Natural killer cell (primary cell): Measurements from ENCODE around the gene RANGAP1. TPM values are rescaled to one million over a fixed set of nuclear protein-coding genes. Genes with fewer than 3 reads are reported as not detected.

Experiments
- ATAC-seq, 3 donors: fragments of 150-1000 bp in 2 of 3; fragments of 200-7000 bp in 1 of 3; cut with Tn5 transposase; 1 replicate in 1 of 3; 2 replicates in 2 of 3; pipeline ENCODE4 v1.10.0; 2021; ENCODE audit warnings: mild to moderate bottlenecking in 2 of 3, moderate library complexity in 2 of 3
- DNase-seq, 2 donors: peaks; one replicate each; pipeline versions ENCODE4 v3.0.0 to v3.0.0-alpha.2; 2013 to 2021; ENCODE audit warnings: mixed read lengths in 1 of 2
- H3K27ac ChIP-seq: one replicate; pipeline ENCODE4 v1.5.1; 2013; ENCODE audit warnings: mild to moderate bottlenecking, low read length
- H3K27me3 ChIP-seq: one replicate; pipeline ENCODE4 v1.6.1; 2013; ENCODE audit warnings: low read length; ENCODE audit not compliant: control insufficient read depth, insufficient read depth
- H3K36me3 ChIP-seq: one replicate; pipeline ENCODE4 v1.6.1; 2013; ENCODE audit warnings: low read length; ENCODE audit not compliant: control insufficient read depth, insufficient read depth
- H3K4me1 ChIP-seq: one replicate; pipeline ENCODE4 v1.6.1; 2013; ENCODE audit warnings: low read length; ENCODE audit not compliant: control insufficient read depth, insufficient read depth
- H3K4me3 ChIP-seq: one replicate; pipeline ENCODE4 v1.5.1; 2013; ENCODE audit warnings: low read length
- H3K9me3 ChIP-seq: one replicate; pipeline ENCODE4 v1.6.1; 2013; ENCODE audit warnings: low read length; ENCODE audit not compliant: control insufficient read depth, insufficient read depth
- H3K27ac Mint-ChIP-seq, 2 donors: one replicate each; pipeline ENCODE4 v1.8.0; 2022; ENCODE audit warnings: mild to moderate bottlenecking in 2 of 2, mixed read lengths in 2 of 2, moderate library complexity in 1 of 2
- H3K27me3 Mint-ChIP-seq, 2 donors: one replicate each; pipeline ENCODE4 v1.8.0; 2022; ENCODE audit warnings: low read depth in 2 of 2, mixed read lengths in 2 of 2
- H3K36me3 Mint-ChIP-seq: one replicate; pipeline ENCODE4 v1.8.0; 2022; ENCODE audit warnings: mixed read lengths
- H3K4me1 Mint-ChIP-seq, 2 donors: one replicate each; pipeline ENCODE4 v1.8.0; 2022; ENCODE audit warnings: mixed read lengths in 2 of 2
- H3K4me3 Mint-ChIP-seq: one replicate; pipeline ENCODE4 v1.8.0; 2022; ENCODE audit warnings: mild to moderate bottlenecking, moderate library complexity, mixed read lengths
- H3K9me3 Mint-ChIP-seq, 2 donors: one replicate each; pipeline ENCODE4 v1.8.0; 2022; ENCODE audit warnings: mixed read lengths in 2 of 2
- CTCF ChIP-seq: fragments of 200-600 bp; IDR thresholded peaks from one replicate; pipeline ENCODE4 v1.8.0; 2022; ENCODE audit warnings: antibody characterized with exemption
- WGBS: methylation state at CpG from one replicate; pipeline ENCODE4 v1.1.7; 2013; ENCODE audit warnings: missing lambda C conversion rate; ENCODE audit not compliant: insufficient coverage; 5-methylcytosine and 5-hydroxymethylcytosine counted together
- intact Hi-C: fragments of 100-400 bp; cut with micrococcal nuclease; formaldehyde crosslinking; loops from one replicate; pipeline ENCODE4 v1.14.2; 2022
- total RNA-seq, 4 donors: library from RNA; stranded (reverse); fragments of 120-200 nt in 1 of 4; gene quantifications; one replicate each; pipeline versions ENCODE4 v1.2.3 to v1.2.4, GENCODE V29; 2013 to 2022

Gene RANGAP1
- total RNA-seq, 3 donors from 2014 or later (not counting 1 experiment from before 2014, with no cell fraction given), result 44.0 to 54.2 (median 54.0) TPM

GRCh38 chr22:41215409-41215808 lies 70.6 kb downstream of the RANGAP1 start:
- Histone ChIP-seq H3K27ac (no peak overlapping the region), H3K4me3 (no peak overlapping the region), H3K4me1 (peaks cover 13% of the 10 kb centered on the region), H3K9me3 (no peaks in the 10 kb centered on the region), H3K27me3 (no peaks in the 10 kb centered on the region), H3K36me3 (peaks cover 33% of the 10 kb centered on the region)
- ATAC-seq (no peak), DNase-seq (no peak)
- Mint-ChIP-seq H3K27ac (no peak overlapping the region), H3K27me3 (no peaks in the 10 kb centered on the region), H3K36me3 (no peaks in the 10 kb centered on the region), H3K9me3 (no peaks in the 10 kb centered on the region), H3K4me1 (peaks cover 10% of the 10 kb centered on the region in 2 donors), H3K4me3 (no peak overlapping the region)
- 97% methylated on average over 10 of the region's 10 CpGs for WGBS
- intact Hi-C loops, result no loop called here
- TF ChIP-seq CTCF, result no peak

- no peak for TF ChIP-seq CTCF
- H3K27ac Mint-ChIP-seq, result no peak overlapping the region
- no peak for DNase-seq
Measured at GRCh38 chr22:41206719-41207118, 79.3 kb downstream of the RANGAP1 start.

GRCh38 chr22:41204992-41205900 lies 80.7 kb downstream of the RANGAP1 start, which contains the start of gene L3MBTL2:
Gene L3MBTL2 (plus strand): TSS chr22:41205312. CDS start chr22:41205363, 51 bp downstream.
- peak within 1 kb of the TSS; percentile 88 to 92 for H3K27ac Mint-ChIP-seq
- ATAC-seq, result peak; percentile 99 to 100 (median 100)

More at GRCh38 chr22:41206719-41207118, 79.3 kb downstream of the RANGAP1 start:
- ATAC-seq, result no peak
- peaks cover 7% of the 10 kb centered on the region for H3K36me3 Mint-ChIP-seq
- Histone ChIP-seq H3K4me1 (peaks cover 17% of the 10 kb centered on the region), H3K27ac (no peak overlapping the region), H3K4me3 (no peak overlapping the region), H3K9me3 (no peaks in the 10 kb centered on the region), H3K27me3 (no peaks in the 10 kb centered on the region), H3K36me3 (peaks cover 9% of the 10 kb centered on the region)
- peaks cover 14 to 20% of the 10 kb centered on the region in 2 donors for H3K4me1 Mint-ChIP-seq
- intact Hi-C loops, result loop anchor here (10.0 kb wide), 1 partner anchor 78 kb away; the partner anchor contains the start of gene RANGAP1
- WGBS, result 87% methylated on average over 9 of the region's 9 CpGs
- H3K9me3 Mint-ChIP-seq, result no peaks in the 10 kb centered on the region
- peak overlapping the region; percentile 47 for H3K4me3 Mint-ChIP-seq
- peaks cover 0 to 6% of the 10 kb centered on the region in 2 donors for H3K27me3 Mint-ChIP-seq

More at GRCh38 chr22:41204992-41205900, 80.7 kb downstream of the RANGAP1 start, which contains the start of gene L3MBTL2:
- TF ChIP-seq CTCF, result no peak
- H3K4me3 ChIP-seq, result peak within 1 kb of the TSS; percentile 73
- H3K27me3 ChIP-seq, result no peaks in the 10 kb centered on the region
- Mint-ChIP-seq H3K36me3 (peaks cover 7% of the 10 kb centered on the region), H3K9me3 (no peaks in the 10 kb centered on the region), H3K4me1 (peaks cover 14 to 20% of the 10 kb centered on the region in 2 donors), H3K27me3 (peaks cover 0 to 9% of the 10 kb centered on the region in 2 donors), H3K4me3 (peak within 1 kb of the TSS; percentile 97)
- peak within 1 kb of the TSS; percentile 56 for H3K27ac ChIP-seq
- DNase-seq, result peak; percentile 94 to 99
- 1% methylated on average over 47 of the region's 47 CpGs for WGBS
- no peaks in the 10 kb centered on the region for H3K9me3 ChIP-seq
- peaks cover 3% of the 10 kb centered on the region for H3K36me3 ChIP-seq
- intact Hi-C loops, result loop anchor here (2.0 to 10.0 kb wide), 2 partner anchors 80 to 254 kb away; partner anchors contain the start of genes RANGAP1 and RBX1
- H3K4me1 ChIP-seq, result peaks cover 17% of the 10 kb centered on the region
